NCI-H1694 (cell line): Measurements from ENCODE around the gene FAAH2.
"Not testable (repeated sequence)": the region's sequence is repeated elsewhere in the genome, so short reads cannot be mapped to it uniquely, and the experiment has no call there.

ENCODE experiments used
- DNase-seq: peaks from one replicate; lab custom pipeline; 2025; lab: John Stamatoyannopoulos, UW

FAAH2 gene

GRCh38 chrX:57380026-57380796 is 93.7 kb downstream of the FAAH2 start:
- no peak for DNase-seq

GRCh38 chrX:57394162-57394561 is 107.7 kb downstream of the FAAH2 start:
- DNase-seq, result not testable (repeated sequence)

GRCh38 chrX:57403191-57403590 is 116.7 kb downstream of the FAAH2 start:
- not testable (repeated sequence) for DNase-seq

- no peak for DNase-seq
Observed at GRCh38 chrX:57406149-57406548, 119.6 kb downstream of the FAAH2 start.

DNA sequence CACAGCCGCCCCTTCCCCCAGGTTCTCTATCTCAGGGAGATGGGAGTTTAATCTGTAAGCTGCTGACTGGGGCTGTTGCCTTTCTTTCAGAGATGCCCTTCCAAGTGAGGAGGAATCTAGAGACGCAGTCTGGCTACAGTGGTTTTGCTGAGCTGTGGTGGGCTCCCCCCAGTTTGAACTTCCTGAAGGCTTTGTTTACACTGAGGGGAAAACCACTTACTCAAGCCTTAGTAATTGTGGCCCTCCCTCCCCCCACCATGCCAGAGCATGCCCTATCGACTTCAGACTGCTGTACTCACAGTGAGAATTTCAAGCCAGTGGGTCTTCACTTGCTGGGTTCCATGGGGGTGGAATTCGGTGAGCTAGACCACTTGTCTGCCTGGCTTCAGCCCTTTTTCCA is 131.3 kb downstream of the FAAH2 start:
- DNase-seq, result no peak

DNA sequence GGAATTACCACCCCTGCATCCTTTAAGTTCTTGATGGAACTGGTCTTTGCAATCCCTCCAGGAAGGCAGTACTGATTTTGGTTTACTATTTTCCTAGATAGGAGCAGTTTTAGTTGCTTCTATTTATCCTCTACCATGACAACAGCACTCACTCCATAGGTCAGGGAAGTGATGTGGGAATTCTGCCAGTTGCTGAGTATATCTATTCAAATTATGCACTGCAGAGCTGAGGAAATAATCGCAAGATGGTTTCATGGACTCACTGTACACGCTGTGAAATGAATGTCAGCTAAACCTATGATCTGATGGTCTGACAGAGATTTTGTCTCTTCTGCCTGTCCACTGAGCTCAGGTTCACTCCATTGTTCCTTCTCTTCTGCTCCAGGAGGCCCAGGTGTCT is 135.8 kb downstream of the FAAH2 start:
- DNase-seq, result no peak

DNA sequence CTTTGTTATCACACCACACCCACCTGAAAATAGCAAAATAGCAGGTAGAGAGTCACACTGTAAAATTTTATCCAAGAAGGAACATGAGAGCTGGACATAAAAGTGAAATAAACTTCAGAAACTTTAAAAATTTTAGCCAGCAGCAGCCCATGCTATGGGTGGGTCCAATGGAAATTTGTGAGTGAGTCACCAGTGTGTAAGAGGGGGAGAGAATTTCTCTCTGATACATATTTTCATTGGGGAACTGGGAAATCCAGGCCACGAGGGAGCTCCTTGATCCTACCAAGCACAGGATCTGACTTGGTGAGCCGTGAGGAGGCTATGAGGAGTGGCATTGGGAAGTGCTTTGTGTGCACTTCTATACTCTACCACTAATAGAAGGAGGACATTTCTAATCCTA is 136.3 kb downstream of the FAAH2 start:
- no peak for DNase-seq

- DNase-seq, result no peak
Observed at GRCh38 chrX:57445076-57445475, 158.6 kb downstream of the FAAH2 start.

- no peak for DNase-seq
Observed at GRCh38 chrX:57445832-57446231, 159.3 kb downstream of the FAAH2 start.

DNA sequence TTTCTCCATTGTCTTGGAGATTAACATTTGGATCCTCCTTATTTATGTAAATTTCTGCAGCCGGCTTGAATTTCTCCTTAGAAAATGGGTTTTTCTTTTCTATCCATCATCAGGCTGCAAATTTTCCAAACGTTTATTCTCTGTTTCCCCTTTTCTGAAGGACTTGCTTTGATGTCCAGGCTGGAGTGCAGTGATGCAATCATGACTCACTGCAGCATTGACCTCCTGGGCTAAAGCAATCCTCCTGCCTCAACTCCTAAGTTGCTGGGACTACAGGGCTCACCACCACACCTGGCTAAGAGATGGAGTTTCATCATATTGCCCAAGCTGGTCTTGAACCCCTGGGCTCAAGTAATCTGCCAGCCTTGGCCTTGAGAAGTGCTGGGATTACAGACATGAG is 161.3 kb downstream of the FAAH2 start:
- DNase-seq, result no peak

DNA sequence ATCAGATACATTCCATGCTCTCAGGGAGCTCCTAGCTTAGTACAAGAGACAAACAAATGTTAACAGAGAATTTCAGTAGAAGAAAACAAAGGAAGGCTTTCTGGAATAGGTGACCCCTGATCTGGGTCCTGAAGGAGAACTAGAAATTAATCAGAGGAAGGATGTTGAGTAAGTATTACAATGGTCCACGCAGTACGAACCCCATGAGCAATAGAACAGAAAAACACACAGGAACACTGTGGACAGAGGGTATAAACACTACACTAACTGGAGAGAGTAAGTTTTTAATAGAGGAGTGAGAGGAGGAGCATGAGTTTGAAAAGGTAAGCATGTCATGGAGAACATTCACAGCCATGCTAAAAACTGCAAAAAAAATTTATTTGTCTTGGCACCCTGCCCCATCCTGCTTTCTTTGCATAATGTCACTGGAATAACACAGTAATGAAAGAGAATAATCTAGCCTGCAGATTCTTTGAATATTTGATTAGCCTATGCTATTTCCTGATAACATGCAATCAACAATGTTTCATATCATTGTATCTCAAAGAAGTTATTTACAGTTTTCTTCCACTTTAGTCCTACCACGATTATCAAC is 165.0 kb downstream of the FAAH2 start:
- no peak for DNase-seq

DNA sequence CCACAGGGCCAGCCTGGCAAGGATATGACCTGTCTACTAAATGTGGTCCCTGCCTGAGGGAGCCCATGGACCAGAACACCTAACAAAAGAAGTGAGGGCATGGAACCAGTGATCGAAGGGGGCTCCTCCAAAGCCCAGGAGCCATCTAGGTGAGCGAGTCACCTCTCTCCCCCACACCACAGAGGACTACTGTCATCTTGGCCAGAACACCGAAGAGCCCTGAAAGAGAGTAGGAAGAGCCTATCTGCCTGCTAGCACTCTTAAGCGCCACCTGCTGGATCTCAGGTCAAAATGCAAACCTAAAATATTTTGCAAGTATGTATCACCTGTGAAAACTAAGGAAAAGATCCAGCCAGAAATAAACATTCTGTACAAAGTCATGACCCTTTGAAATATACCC is 167.4 kb downstream of the FAAH2 start:
- DNase-seq, result no peak

DNA sequence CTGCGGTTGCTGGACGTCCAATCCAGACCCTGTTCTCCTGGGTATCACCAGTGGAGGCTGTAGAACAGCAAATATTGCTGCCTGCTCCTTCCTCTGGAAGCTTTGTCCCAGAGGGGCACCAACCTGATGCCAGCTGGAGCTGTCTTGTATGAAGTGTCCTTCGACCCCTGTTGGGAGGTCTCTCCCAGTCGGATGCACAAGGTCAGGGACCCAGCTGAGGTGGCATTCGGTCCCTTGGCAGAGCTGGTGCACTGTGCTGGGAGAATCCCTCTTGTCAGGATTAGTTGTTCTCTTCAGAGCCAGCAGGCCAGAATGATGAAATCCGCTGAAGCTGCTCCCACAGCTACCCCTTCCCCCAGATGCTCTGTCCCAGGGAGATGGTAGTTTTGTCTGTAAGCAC is 195.0 kb downstream of the FAAH2 start:
- no peak for DNase-seq

DNA sequence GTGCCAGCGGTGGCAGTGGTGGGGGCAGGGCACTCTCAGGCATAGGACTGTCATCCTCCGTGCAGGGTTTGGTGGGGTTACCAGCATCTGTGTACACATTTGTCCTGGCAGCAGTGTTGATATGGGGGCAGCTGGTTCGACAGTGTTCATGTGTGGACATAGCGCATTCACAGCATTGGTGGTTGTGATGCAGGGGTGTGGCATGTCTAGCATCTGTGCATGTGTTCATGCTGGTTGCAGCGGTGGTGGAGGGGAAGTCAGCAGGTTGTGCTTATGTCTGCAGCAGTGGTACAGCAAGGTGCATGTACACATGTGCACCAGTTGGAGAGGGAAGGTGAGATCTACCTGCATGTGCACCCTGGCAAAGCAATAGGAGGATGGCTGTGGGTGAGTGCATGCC is 230.0 kb downstream of the FAAH2 start:
- DNase-seq, result no peak

- no peak for DNase-seq
Observed at GRCh38 chrX:57519578-57520118, 233.1 kb downstream of the FAAH2 start.

GRCh38 chrX:57528670-57529255 is 242.3 kb downstream of the FAAH2 start:
- DNase-seq, result no peak
